Measurements from ENCODE around the gene B4GALNT4. TPM values are rescaled to one million over a fixed set of nuclear protein-coding genes. Genes with fewer than 3 reads are reported as not detected.
"Not testable (repeated sequence)": the region's sequence is repeated elsewhere in the genome, so short reads cannot be mapped to it uniquely, and the experiment has no call there.

The B4GALNT4 gene
- total RNA-seq, 1 donor = 2.2 TPM

GRCh38 chr11:398826-399225 lies 29.5 kb downstream of the B4GALNT4 start:
- Histone ChIP-seq H2AFZ (ENCODE audit: low read length) (no peak overlapping the region), H3K79me2 (ENCODE audit: insufficient read depth, low read length) (no peaks in the 10 kb centered on the region), H3K36me3 (ENCODE audit: insufficient read depth, low read length) (no peaks in the 10 kb centered on the region), H3K27me3 (ENCODE audit: insufficient read depth, low read length) (no peaks in the 10 kb centered on the region), H3K27ac (ENCODE audit: low read depth, low read length) (no peak overlapping the region), H3K9me3 (ENCODE audit: low read depth, low read length) (no peaks in the 10 kb centered on the region), H3K4me2 (ENCODE audit: insufficient read depth, low read length) (no peak overlapping the region), H3K4me1 (ENCODE audit: insufficient read depth, low read length) (peaks cover 12% of the 10 kb centered on the region), H3K4me3 (ENCODE audit: insufficient read depth, low read length) (no peak overlapping the region), H4K20me1 (ENCODE audit: insufficient read depth, low read length) (no peaks in the 10 kb centered on the region)
- DNase-seq (ENCODE audit: insufficient read length, low spot score, missing footprints) = peak; percentile 94
- TF ChIP-seq CTCF (IDR thresholded peaks at IDR 0.05; ENCODE audit: extremely low read depth, low read depth, low read length) = no peak

- Histone ChIP-seq H3K36me3 (ENCODE audit: insufficient read depth, low read length) (no peaks in the 10 kb centered on the region), H3K27me3 (ENCODE audit: insufficient read depth, low read length) (no peaks in the 10 kb centered on the region), H4K20me1 (ENCODE audit: insufficient read depth, low read length) (no peaks in the 10 kb centered on the region), H3K9me3 (ENCODE audit: low read depth, low read length) (no peaks in the 10 kb centered on the region), H3K4me1 (ENCODE audit: insufficient read depth, low read length) (peaks cover 4% of the 10 kb centered on the region), H3K27ac (ENCODE audit: low read depth, low read length) (no peak overlapping the region), H3K4me2 (ENCODE audit: insufficient read depth, low read length) (no peak overlapping the region), H2AFZ (ENCODE audit: low read length) (no peak overlapping the region), H3K4me3 (ENCODE audit: insufficient read depth, low read length) (no peak overlapping the region), H3K79me2 (ENCODE audit: insufficient read depth, low read length) (no peaks in the 10 kb centered on the region)
- DNase-seq (ENCODE audit: insufficient read length, low spot score, missing footprints) = no peak
- no peak for TF ChIP-seq CTCF (IDR thresholded peaks at IDR 0.05; ENCODE audit: extremely low read depth, low read depth, low read length)
These were observed 30.5 kb downstream of the B4GALNT4 start for GRCh38 chr11:399731-400211.

GRCh38 chr11:400241-400689 lies 31.0 kb downstream of the B4GALNT4 start:
- Histone ChIP-seq H3K4me2 (ENCODE audit: insufficient read depth, low read length) (no peak overlapping the region), H3K36me3 (ENCODE audit: insufficient read depth, low read length) (no peaks in the 10 kb centered on the region), H3K4me3 (ENCODE audit: insufficient read depth, low read length) (no peak overlapping the region), H3K27me3 (ENCODE audit: insufficient read depth, low read length) (no peaks in the 10 kb centered on the region), H2AFZ (ENCODE audit: low read length) (no peak overlapping the region), H3K4me1 (ENCODE audit: insufficient read depth, low read length) (no peaks in the 10 kb centered on the region), H3K9me3 (ENCODE audit: low read depth, low read length) (no peaks in the 10 kb centered on the region), H4K20me1 (ENCODE audit: insufficient read depth, low read length) (no peaks in the 10 kb centered on the region), H3K27ac (ENCODE audit: low read depth, low read length) (no peak overlapping the region), H3K79me2 (ENCODE audit: insufficient read depth, low read length) (no peaks in the 10 kb centered on the region)
- no peak for TF ChIP-seq CTCF (IDR thresholded peaks at IDR 0.05; ENCODE audit: extremely low read depth, low read depth, low read length)
- no peak for DNase-seq (ENCODE audit: insufficient read length, low spot score, missing footprints)

GRCh38 chr11:401196-401595 lies 31.9 kb downstream of the B4GALNT4 start:
- H3K27me3 ChIP-seq (ENCODE audit: insufficient read depth, low read length); H3K27ac ChIP-seq (ENCODE audit: low read depth, low read length); H3K9me3 ChIP-seq (ENCODE audit: low read depth, low read length); H2AFZ ChIP-seq (ENCODE audit: low read length); H3K79me2 ChIP-seq (ENCODE audit: insufficient read depth, low read length); DNase-seq (ENCODE audit: insufficient read length, low spot score, missing footprints); H3K4me1 ChIP-seq (ENCODE audit: insufficient read depth, low read length); H3K4me3 ChIP-seq (ENCODE audit: insufficient read depth, low read length); H3K4me2 ChIP-seq (ENCODE audit: insufficient read depth, low read length); H4K20me1 ChIP-seq (ENCODE audit: insufficient read depth, low read length); H3K36me3 ChIP-seq (ENCODE audit: insufficient read depth, low read length): not testable (repeated sequence)
